Mesenchymal stem cell (in vitro differentiated cells and primary cell): ENCODE results near the gene PRDX5.
A peak's percentile ranks its signal among the peaks of the same experiment; 100 is the strongest.

ENCODE experiments used
- DNase-seq: peaks from one replicate; pipeline ENCODE4 v3.0.0-alpha.2; 2013
- H2AFZ ChIP-seq: one replicate; pipeline ENCODE4 v1.6.1; 2013; ENCODE audit warnings: low read depth, mild to moderate bottlenecking, control low read depth, inconsistent platforms, low read length, moderate library complexity
- H2AK5ac ChIP-seq: 2 replicates; pipeline ENCODE4 v1.6.1; 2013; ENCODE audit warnings: low read length, moderate library complexity, mild to moderate bottlenecking, inconsistent platforms; ENCODE audit not compliant: severe bottlenecking
- H2BK120ac ChIP-seq: one replicate; pipeline ENCODE4 v1.6.1; 2013; ENCODE audit warnings: low read depth, mild to moderate bottlenecking, inconsistent platforms, low read length, moderate library complexity
- H2BK12ac ChIP-seq, 2 experiments: one replicate each; pipeline ENCODE4 v1.6.1; 2013; ENCODE audit warnings: inconsistent platforms in 2 of 2, low read length in 2 of 2, mild to moderate bottlenecking in 2 of 2, moderate library complexity in 2 of 2, control low read depth in 1 of 2
- H2BK15ac ChIP-seq: one replicate; pipeline ENCODE4 v1.6.1; 2013; ENCODE audit warnings: mild to moderate bottlenecking, low read depth, inconsistent platforms; ENCODE audit not compliant: poor library complexity, severe bottlenecking
- H2BK5ac ChIP-seq: 2 replicates; pipeline ENCODE4 v1.6.1; 2013; ENCODE audit warnings: low read depth, mild to moderate bottlenecking, low read length, control low read depth, inconsistent platforms; ENCODE audit not compliant: poor library complexity, severe bottlenecking
- H3K14ac ChIP-seq, 2 experiments: one replicate each; pipeline ENCODE4 v1.6.1; 2013; ENCODE audit warnings: inconsistent platforms in 2 of 2, low read length in 2 of 2, control low read depth in 1 of 2, mild to moderate bottlenecking in 1 of 2, moderate library complexity in 1 of 2
- H3K18ac ChIP-seq, 2 experiments: one replicate each; pipeline ENCODE4 v1.6.1; 2013; ENCODE audit warnings: inconsistent platforms in 2 of 2, low read length in 2 of 2, control low read depth in 1 of 2, low read depth in 1 of 2, mild to moderate bottlenecking in 1 of 2
- H3K23ac ChIP-seq, 2 experiments: one replicate each; pipeline ENCODE4 v1.6.1; 2013; ENCODE audit warnings: inconsistent platforms in 2 of 2, low read length in 2 of 2, mild to moderate bottlenecking in 2 of 2, moderate library complexity in 2 of 2, control low read depth in 1 of 2
- H3K27ac ChIP-seq: 2 replicates; pipeline ENCODE4 v1.5.1; 2013; ENCODE audit warnings: mild to moderate bottlenecking, moderate library complexity, low read length, control low read depth, inconsistent platforms; ENCODE audit not compliant: poor library complexity, severe bottlenecking
- H3K27me3 ChIP-seq, 2 experiments: 2 replicates each; pipeline versions ENCODE4 v1.6.1 to v1.7.0; 2013; ENCODE audit warnings: low read length in 2 of 2, mild to moderate bottlenecking in 2 of 2, moderate library complexity in 2 of 2, control low read depth in 1 of 2, inconsistent platforms in 1 of 2; ENCODE audit not compliant: control insufficient read depth in 1 of 2, insufficient read depth in 1 of 2
- H3K36me3 ChIP-seq, 2 experiments: 2 replicates each; pipeline versions ENCODE4 v1.6.1 to v1.7.0; 2013; ENCODE audit warnings: low read length in 2 of 2, control low read depth in 1 of 2, inconsistent platforms in 1 of 2, low read depth in 1 of 2, mild to moderate bottlenecking in 1 of 2; ENCODE audit not compliant: insufficient read depth in 2 of 2, control insufficient read depth in 1 of 2
- H3K4ac ChIP-seq, 2 experiments: one replicate each; pipeline ENCODE4 v1.6.1; 2013; ENCODE audit warnings: inconsistent platforms in 2 of 2, low read length in 2 of 2, mild to moderate bottlenecking in 2 of 2, moderate library complexity in 2 of 2, control low read depth in 1 of 2, low read depth in 1 of 2
- H3K4me1 ChIP-seq: 2 replicates; pipeline ENCODE4 v1.6.1; 2013; ENCODE audit warnings: low read depth, low read length, control low read depth; ENCODE audit not compliant: control insufficient read depth, insufficient read depth
- H3K4me2 ChIP-seq: 2 replicates; pipeline ENCODE4 v1.6.1; 2013; ENCODE audit warnings: low read length, mild to moderate bottlenecking, inconsistent platforms; ENCODE audit not compliant: poor library complexity, severe bottlenecking
- H3K4me3 ChIP-seq, 2 experiments: 2 replicates each; pipeline versions ENCODE4 v1.5.1 to v1.7.0; 2013; ENCODE audit warnings: low read length in 2 of 2, mild to moderate bottlenecking in 2 of 2, control low read depth in 1 of 2, low read depth in 1 of 2; ENCODE audit not compliant: insufficient read depth in 1 of 2
- H3K79me1 ChIP-seq: replicated peaks from 2 replicates; pipeline ENCODE4 v1.6.1; 2013; ENCODE audit warnings: mild to moderate bottlenecking, control low read depth, low read length, inconsistent platforms; ENCODE audit not compliant: poor library complexity, severe bottlenecking
- H3K9ac ChIP-seq: 2 replicates; pipeline ENCODE4 v1.7.0; 2013; ENCODE audit warnings: mild to moderate bottlenecking, low read length, moderate library complexity
- H3K9me3 ChIP-seq: 2 replicates; pipeline ENCODE4 v1.7.0; 2013; ENCODE audit warnings: mild to moderate bottlenecking, low read length; ENCODE audit not compliant: control insufficient read depth
- H4K8ac ChIP-seq: one replicate; pipeline ENCODE4 v1.6.1; 2013; ENCODE audit warnings: inconsistent platforms, mild to moderate bottlenecking, low read length, moderate library complexity
- H4K91ac ChIP-seq: one replicate; pipeline ENCODE4 v1.6.1; 2013; ENCODE audit warnings: mild to moderate bottlenecking, low read length, inconsistent platforms
- whole genome bisulfite sequencing: methylation state at CpG from one replicate; pipeline ENCODE4 v1.1.7; 2013; ENCODE audit warnings: mixed read lengths; 5-methylcytosine and 5-hydroxymethylcytosine counted together

PRDX5 gene

DNA sequence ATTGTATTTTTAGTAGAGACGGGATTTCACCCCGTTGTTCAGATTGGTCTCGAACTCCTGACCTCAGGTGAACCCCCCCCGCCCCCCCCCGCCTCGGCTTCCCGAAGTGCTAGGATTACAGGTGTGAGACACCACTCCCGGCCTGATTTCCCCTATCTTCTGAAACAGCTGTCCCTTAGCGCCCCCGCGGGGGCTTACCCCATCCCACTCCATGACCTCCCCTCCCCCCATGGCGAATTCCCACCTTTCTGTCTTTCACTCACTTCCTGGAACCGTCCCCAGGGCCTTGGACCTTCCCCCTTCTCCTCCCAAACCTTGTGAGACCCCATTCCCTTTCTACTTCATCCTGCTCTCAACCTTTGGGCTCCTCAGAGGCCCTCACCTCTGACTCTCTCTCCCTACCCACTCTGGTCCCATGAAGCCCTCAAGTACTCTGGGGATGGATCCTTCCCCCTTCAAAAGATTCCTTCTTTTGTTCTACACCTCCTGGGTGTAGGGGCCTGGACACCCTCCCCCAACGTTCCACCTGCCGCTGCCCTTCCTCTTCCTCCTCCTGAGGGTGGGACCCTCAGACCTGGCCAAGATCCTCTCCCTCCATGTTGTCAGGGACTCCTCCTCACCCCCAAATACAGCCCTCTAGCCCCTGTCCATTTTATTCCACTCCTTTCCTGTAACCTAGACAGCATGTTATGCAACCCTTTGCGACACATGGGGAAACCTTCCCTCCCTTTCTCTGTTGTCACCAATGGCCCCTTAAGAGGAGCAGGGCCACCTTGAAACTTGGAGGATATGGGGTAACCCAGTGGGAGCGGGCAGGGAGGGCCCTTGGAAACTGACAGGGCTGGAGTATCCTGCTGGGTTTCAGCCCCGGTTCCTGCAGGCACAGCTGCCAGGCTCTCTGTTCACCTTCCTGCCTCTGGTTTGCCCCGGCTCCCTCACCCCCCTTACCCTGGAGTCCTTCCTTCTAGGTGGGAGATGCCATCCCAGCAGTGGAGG lies 1.1 kb downstream of the PRDX5 start:
- Histone ChIP-seq H2AK5ac (peak overlapping the region; percentile 54), H3K4me1 (peaks cover 37% of the 10 kb centered on the region), H3K23ac (no peak overlapping the region), H2BK12ac (peak overlapping the region; percentile 18 to 42), H3K27ac (no peak overlapping the region), H3K18ac (peak overlapping the region; percentile 13 to 54), H4K8ac (peak overlapping the region; percentile 39), H3K9ac (peak overlapping the region; percentile 98), H3K4me2 (peak overlapping the region; percentile 72), H4K91ac (peak overlapping the region; percentile 70), H2BK120ac (peak overlapping the region; percentile 59), H3K9me3 (no peaks in the 10 kb centered on the region), H3K14ac (peak overlapping the region in 1 of 2 experiments; percentile 41), H3K4ac (peak overlapping the region; percentile 78 to 94), H2BK5ac (no peak overlapping the region), H3K36me3 (peaks cover 52 to 59% of the 10 kb centered on the region in 2 experiments), H2BK15ac (peak overlapping the region; percentile 32), H3K79me1 (peaks cover 23% of the 10 kb centered on the region), H2AFZ (no peak overlapping the region), H3K4me3 (peak overlapping the region; percentile 89), H3K27me3 (no peaks in the 10 kb centered on the region)
- peak; percentile 41 for DNase-seq
- WGBS: 33% methylated on average over 14 of the region's 19 CpGs

DNA sequence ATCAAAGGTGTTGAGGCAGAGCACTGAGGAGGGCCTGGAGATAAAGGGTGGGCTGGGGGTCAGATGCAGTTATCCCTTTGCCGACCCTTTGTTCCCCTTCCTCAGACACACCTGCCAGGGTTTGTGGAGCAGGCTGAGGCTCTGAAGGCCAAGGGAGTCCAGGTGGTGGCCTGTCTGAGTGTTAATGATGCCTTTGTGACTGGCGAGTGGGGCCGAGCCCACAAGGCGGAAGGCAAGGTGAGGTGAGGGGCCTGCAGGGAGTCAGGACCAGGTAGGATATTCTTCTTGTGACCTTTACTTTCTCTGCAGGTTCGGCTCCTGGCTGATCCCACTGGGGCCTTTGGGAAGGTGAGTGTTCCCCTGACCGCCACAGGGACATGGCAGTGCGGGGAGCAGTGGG lies 2.6 kb downstream of the PRDX5 start:
- H3K4me2 ChIP-seq: no peak overlapping the region
- no peak overlapping the region for H3K4me3 ChIP-seq
- no peak overlapping the region for H3K4ac ChIP-seq
- H4K8ac ChIP-seq: no peak overlapping the region
- peaks cover 46 to 47% of the 10 kb centered on the region in 2 experiments for H3K36me3 ChIP-seq
- no peak overlapping the region for H2BK15ac ChIP-seq
- WGBS: over 99% methylated on average over 7 of the region's 7 CpGs
- H3K9me3 ChIP-seq: no peaks in the 10 kb centered on the region
- H3K27me3 ChIP-seq: no peaks in the 10 kb centered on the region
- no peak for DNase-seq
- H2BK120ac ChIP-seq: no peak overlapping the region
- H2BK12ac ChIP-seq: no peak overlapping the region
- peaks cover 19% of the 10 kb centered on the region for H3K79me1 ChIP-seq
- no peak overlapping the region for H3K23ac ChIP-seq
- H3K18ac ChIP-seq: no peak overlapping the region
- H4K91ac ChIP-seq: no peak overlapping the region
- H3K14ac ChIP-seq: no peak overlapping the region
- H3K9ac ChIP-seq: no peak overlapping the region
- no peak overlapping the region for H3K27ac ChIP-seq
- no peak overlapping the region for H2AK5ac ChIP-seq
- H2AFZ ChIP-seq: no peak overlapping the region
- peaks cover 37% of the 10 kb centered on the region for H3K4me1 ChIP-seq
- no peak overlapping the region for H2BK5ac ChIP-seq

DNA sequence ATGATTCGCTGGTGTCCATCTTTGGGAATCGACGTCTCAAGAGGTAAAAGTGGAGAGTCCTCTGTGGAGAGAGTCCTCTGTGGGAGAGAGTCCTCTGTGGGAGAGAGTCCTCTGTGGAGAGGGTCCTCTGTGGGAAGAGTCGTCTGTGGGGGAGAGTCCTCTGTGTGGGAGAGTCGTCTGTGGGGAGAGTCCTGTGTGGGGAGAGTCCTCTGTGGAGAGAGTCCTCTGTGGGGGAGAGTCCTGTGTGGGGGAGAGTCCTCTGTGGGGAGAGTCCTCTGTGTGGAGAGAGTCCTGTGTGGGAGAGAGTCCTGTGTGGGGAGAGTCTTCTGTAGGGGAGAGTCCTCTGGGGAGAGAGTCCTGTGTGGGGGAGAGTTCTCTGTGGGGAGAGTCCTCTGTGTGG lies 3.1 kb downstream of the PRDX5 start:
- Histone ChIP-seq H3K9ac (no peak overlapping the region), H2BK120ac (no peak overlapping the region), H4K91ac (no peak overlapping the region), H3K27ac (no peak overlapping the region), H3K4me2 (no peak overlapping the region), H2AK5ac (no peak overlapping the region), H4K8ac (no peak overlapping the region), H3K4ac (no peak overlapping the region), H3K23ac (no peak overlapping the region), H2BK5ac (no peak overlapping the region), H2AFZ (no peak overlapping the region), H3K36me3 (peaks cover 42% of the 10 kb centered on the region in 2 experiments), H3K18ac (no peak overlapping the region), H3K9me3 (no peaks in the 10 kb centered on the region), H3K79me1 (peaks cover 19% of the 10 kb centered on the region), H3K4me3 (no peak overlapping the region), H2BK12ac (no peak overlapping the region), H3K4me1 (peaks cover 36% of the 10 kb centered on the region), H3K27me3 (no peaks in the 10 kb centered on the region), H2BK15ac (peak overlapping the region; percentile 34), H3K14ac (no peak overlapping the region)
- no peak for DNase-seq
- 94% methylated on average over 5 of the region's 5 CpGs for WGBS

DNA sequence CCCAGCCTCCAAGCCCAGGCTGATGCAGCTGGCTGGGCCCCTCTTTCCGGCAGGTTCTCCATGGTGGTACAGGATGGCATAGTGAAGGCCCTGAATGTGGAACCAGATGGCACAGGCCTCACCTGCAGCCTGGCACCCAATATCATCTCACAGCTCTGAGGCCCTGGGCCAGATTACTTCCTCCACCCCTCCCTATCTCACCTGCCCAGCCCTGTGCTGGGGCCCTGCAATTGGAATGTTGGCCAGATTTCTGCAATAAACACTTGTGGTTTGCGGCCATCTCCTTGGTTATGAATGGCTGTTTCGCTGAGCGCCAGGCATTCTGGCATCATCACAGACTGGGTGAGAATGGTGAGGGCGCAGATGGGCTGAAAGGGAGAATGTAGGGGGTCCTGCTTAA lies 3.6 kb downstream of the PRDX5 start:
- Histone ChIP-seq H2BK120ac (no peak overlapping the region), H3K18ac (no peak overlapping the region), H2BK5ac (no peak overlapping the region), H2AK5ac (no peak overlapping the region), H3K9me3 (no peaks in the 10 kb centered on the region), H3K4me2 (no peak overlapping the region), H3K4me3 (no peak overlapping the region), H2BK15ac (no peak overlapping the region), H3K27me3 (no peaks in the 10 kb centered on the region), H4K91ac (no peak overlapping the region), H4K8ac (no peak overlapping the region), H2AFZ (no peak overlapping the region), H3K4ac (no peak overlapping the region), H3K14ac (no peak overlapping the region), H3K9ac (no peak overlapping the region), H3K79me1 (peaks cover 19% of the 10 kb centered on the region), H3K36me3 (peaks cover 37 to 39% of the 10 kb centered on the region in 2 experiments), H2BK12ac (no peak overlapping the region), H3K23ac (no peak overlapping the region), H3K4me1 (peaks cover 32% of the 10 kb centered on the region), H3K27ac (no peak overlapping the region)
- DNase-seq: peak; percentile 44
- WGBS: 81% methylated on average over 5 of the region's 5 CpGs
